ENCODE measurements around the gene NIT1.

DNA sequence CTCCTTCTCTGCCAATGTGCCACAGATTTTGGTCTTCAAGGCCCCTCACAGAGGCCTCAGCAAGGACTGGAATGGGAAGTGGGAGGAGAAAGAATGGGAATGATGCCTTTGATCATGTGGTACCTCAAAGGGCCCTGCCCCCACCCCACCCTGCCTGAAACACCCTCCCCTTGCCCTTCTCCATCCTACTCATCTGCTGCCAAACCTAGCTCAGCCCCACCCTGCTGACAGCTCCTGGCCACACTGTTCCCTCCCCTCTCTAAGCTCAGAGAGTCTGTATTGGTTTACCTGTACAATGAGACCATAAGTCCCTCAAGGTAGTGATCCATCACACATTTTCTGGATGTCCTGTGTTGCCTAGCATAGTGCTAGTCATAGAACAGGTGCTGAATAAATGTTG is 41.5 kb upstream of the NIT1 start:
- TF ChIP-seq, protein P1, sequence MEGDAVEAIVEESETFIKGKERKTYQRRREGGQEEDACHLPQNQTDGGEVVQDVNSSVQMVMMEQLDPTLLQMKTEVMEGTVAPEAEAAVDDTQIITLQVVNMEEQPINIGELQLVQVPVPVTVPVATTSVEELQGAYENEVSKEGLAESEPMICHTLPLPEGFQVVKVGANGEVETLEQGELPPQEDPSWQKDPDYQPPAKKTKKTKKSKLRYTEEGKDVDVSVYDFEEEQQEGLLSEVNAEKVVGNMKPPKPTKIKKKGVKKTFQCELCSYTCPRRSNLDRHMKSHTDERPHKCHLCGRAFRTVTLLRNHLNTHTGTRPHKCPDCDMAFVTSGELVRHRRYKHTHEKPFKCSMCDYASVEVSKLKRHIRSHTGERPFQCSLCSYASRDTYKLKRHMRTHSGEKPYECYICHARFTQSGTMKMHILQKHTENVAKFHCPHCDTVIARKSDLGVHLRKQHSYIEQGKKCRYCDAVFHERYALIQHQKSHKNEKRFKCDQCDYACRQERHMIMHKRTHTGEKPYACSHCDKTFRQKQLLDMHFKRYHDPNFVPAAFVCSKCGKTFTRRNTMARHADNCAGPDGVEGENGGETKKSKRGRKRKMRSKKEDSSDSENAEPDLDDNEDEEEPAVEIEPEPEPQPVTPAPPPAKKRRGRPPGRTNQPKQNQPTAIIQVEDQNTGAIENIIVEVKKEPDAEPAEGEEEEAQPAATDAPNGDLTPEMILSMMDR (IDR thresholded peaks at IDR 0.05; ENCODE audit: poor library complexity) = no peak
- TF ChIP-seq EZH2 (IDR thresholded peaks at IDR 0.05; ENCODE audit: borderline replicate concordance) = no peak
- TF ChIP-seq EZH2phosphoT487 (IDR thresholded peaks at IDR 0.05; ENCODE audit: low read depth, severe bottlenecking, unreplicated experiment) = no peak
